Loucy (cell line): ENCODE results near the gene PPM1M.

Source experiments
- CTCF ChIP-seq: fragments of 200-600 bp; sonication (generic); conservative IDR thresholded peaks from 2 replicates; pipeline ENCODE4 v1.5.1; 2014; ENCODE audit warnings: mild to moderate bottlenecking, antibody characterized with exemption, low read length
- EZH2phosphoT487 ChIP-seq: fragments of 200-600 bp; IDR thresholded peaks from 2 replicates; pipeline ENCODE4 v1.6.1; 2018; ENCODE audit warnings: antibody characterized with exemption, mild to moderate bottlenecking, moderate library complexity, borderline replicate concordance

- TF ChIP-seq CTCF (no peak), EZH2phosphoT487 (no peak)
Measured at GRCh38 chr3:52204337-52205073, 41.1 kb upstream of the PPM1M start.
